ENCODE measurements around the gene ATXN2. TPM values are rescaled to one million over a fixed set of nuclear protein-coding genes. Genes with fewer than 3 reads are reported as not detected.

The ATXN2 gene
- total and polyA plus RNA-seq, 2 of the 4 experiments (the other 2 are of a cell fraction) = 12.4 to 66.5 TPM

DNA sequence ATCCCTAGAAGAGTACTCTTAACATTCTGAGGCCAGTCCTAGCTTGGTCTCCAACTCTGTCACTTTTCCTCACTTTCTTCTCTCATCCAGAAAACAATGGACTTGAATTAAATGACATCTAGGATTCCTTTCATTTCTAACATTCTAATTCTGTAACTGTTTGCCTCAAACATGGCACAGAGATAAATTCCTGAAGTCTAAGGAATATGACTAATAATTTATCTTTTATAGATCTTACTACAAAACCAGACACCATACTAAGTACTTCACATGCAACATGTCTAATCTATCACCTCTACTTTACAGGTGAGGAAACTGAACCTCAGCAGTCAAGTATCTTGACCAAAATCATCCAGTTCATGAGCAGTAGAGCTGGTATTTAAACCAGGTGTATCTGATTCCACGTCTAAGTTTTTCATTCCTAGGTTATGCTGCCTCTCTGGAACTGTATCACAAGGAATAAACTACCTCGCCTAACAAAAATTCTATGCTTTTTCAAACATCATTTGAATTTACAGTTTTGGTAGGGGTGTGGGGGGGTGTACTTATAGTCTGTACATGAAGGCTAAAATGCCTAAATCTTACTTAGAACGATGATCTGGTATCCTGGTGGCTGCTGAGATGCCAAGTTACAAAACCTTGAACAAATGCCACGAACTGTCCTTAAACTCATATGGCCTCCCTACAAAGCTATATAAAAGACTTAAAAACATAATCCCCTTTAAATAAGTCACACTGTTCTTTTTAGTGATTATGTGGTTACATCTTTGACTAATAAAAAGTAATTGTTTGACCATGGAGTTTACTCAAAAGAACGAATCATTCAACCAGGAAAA lies 41.6 kb downstream of the ATXN2 start:
- Histone ChIP-seq H2AFZ (replicated peaks; ENCODE audit: low read length, poor library complexity) (no peak overlapping the region), H2BK120ac (ENCODE audit: low read depth, low read length) (no peak overlapping the region; the same call in 1 of the 2 replicates), H3K4ac (ENCODE audit: low read depth, low read length) (no peak overlapping the region), H3K56ac (ENCODE audit: extremely low read depth, insufficient read depth, low read length) (no peak overlapping the region), H2AK9ac (replicated peaks; ENCODE audit: low read depth, low read length, poor library complexity) (no peak overlapping the region), H4K5ac (ENCODE audit: low read depth, low read length) (no peak overlapping the region), H4K91ac (ENCODE audit: insufficient read depth, low read depth, low read length) (no peak overlapping the region), H3K27ac (ENCODE audit: insufficient read depth, low read length) (no peak overlapping the region), H3K4me2 (ENCODE audit: low read depth, low read length) (peak overlapping the region; percentile 89), H3K9me3 (ENCODE audit: control insufficient read depth, insufficient read depth, low read length) (no peaks in the 10 kb centered on the region), H3K79me1 (ENCODE audit: low read depth in 1 of 2, low read length in 2 of 2) (peaks cover 16 to 57% of the 10 kb centered on the region in 2 experiments), H3K23ac (ENCODE audit: low read depth, low read length) (no peak overlapping the region; the same call in 1 of the 2 replicates), H2AK5ac (ENCODE audit: low read depth, low read length) (no peak overlapping the region), H2BK20ac (ENCODE audit: low read depth, low read length) (no peak overlapping the region), H3K14ac (replicated peaks; ENCODE audit: low read depth, low read length) (peak overlapping the region; percentile 58; the same call in 1 of the 2 replicates), H2BK5ac (ENCODE audit: low read depth, low read length, poor library complexity, severe bottlenecking) (peak overlapping the region; percentile 63), H3K27me3 (ENCODE audit: control insufficient read depth, insufficient read depth, low read length) (no peaks in the 10 kb centered on the region), H3K9ac (ENCODE audit: low read depth, low read length) (no peak overlapping the region), H4K8ac (ENCODE audit: low read depth in 2 of 2, low read length in 2 of 2) (no peak overlapping the region), H3K18ac (ENCODE audit: low read depth, low read length) (no peak overlapping the region; the same call in 1 of the 2 replicates), H4K20me1 (ENCODE audit: insufficient read depth, low read length) (peaks cover 85% of the 10 kb centered on the region), H3K9me1 (ENCODE audit: insufficient read depth, low read length) (0 out of 2 replicates have a peak, but pooled peaks cover 7% of the 10 kb centered on the region), H3K4me1 (ENCODE audit: control insufficient read depth, insufficient read depth, low read length) (peaks cover 9% of the 10 kb centered on the region), H2BK15ac (ENCODE audit: low read depth, low read length) (no peak overlapping the region), H3K4me3 (ENCODE audit: insufficient read depth, low read depth, low read length) (no peak overlapping the region), H3K36me3 (ENCODE audit: control insufficient read depth, insufficient read depth, low read length) (peaks cover 8% of the 10 kb centered on the region)
- ChIA-PET POLR2A (ENCODE audit: unreplicated experiment) (no interaction called here), CTCF (interaction anchor here (1.0 kb wide), 1 partner anchor 14 kb away, joined by 3 read pairs; no protein-coding TSS in a partner anchor)
- ATAC-seq (ENCODE audit: low read depth) (peak; percentile 69), DNase-seq (peak; percentile 16)
- in situ Hi-C loops (cut with MboI; ENCODE audit: low sequenced_read_pairs) = no loop called here
- WGBS, 2 experiments (ENCODE audit: extremely low coverage in 2 of 2, insufficient read length in 1 of 2) = no CpG with 5 or more reads among the region's 5 CpGs
- intact Hi-C loops (cut with micrococcal nuclease) = loop anchor here (10.0 kb wide), 1 partner anchor 117 kb away; no protein-coding TSS in a partner anchor
- no TSS peak for BruUV-seq (replicated peaks)
- TF ChIP-seq, protein P1, sequence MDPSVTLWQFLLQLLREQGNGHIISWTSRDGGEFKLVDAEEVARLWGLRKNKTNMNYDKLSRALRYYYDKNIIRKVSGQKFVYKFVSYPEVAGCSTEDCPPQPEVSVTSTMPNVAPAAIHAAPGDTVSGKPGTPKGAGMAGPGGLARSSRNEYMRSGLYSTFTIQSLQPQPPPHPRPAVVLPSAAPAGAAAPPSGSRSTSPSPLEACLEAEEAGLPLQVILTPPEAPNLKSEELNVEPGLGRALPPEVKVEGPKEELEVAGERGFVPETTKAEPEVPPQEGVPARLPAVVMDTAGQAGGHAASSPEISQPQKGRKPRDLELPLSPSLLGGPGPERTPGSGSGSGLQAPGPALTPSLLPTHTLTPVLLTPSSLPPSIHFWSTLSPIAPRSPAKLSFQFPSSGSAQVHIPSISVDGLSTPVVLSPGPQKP (IDR thresholded peaks at IDR 0.05; ENCODE audit: borderline replicate concordance, low read depth, low read length) = no peak
- no peak for TF ChIP-seq MAFK (IDR thresholded peaks at IDR 0.05; ENCODE audit: low read depth, low read length)
- TF ChIP-seq MXI1 (IDR thresholded peaks at IDR 0.05; ENCODE audit: borderline replicate concordance, low read depth, low read length) = no peak
- TF ChIP-seq MAZ (IDR thresholded peaks at IDR 0.05; ENCODE audit: borderline replicate concordance, low read depth, low read length) = no peak
- TF ChIP-seq, protein P2, sequence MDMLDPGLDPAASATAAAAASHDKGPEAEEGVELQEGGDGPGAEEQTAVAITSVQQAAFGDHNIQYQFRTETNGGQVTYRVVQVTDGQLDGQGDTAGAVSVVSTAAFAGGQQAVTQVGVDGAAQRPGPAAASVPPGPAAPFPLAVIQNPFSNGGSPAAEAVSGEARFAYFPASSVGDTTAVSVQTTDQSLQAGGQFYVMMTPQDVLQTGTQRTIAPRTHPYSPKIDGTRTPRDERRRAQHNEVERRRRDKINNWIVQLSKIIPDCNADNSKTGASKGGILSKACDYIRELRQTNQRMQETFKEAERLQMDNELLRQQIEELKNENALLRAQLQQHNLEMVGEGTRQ (IDR thresholded peaks at IDR 0.05; ENCODE audit: low read depth, low read length) = no peak
- no peak for TF ChIP-seq NFE2L2 (IDR thresholded peaks at IDR 0.05; ENCODE audit: low read depth, low read length)
- no peak for TF ChIP-seq CHD1 (IDR thresholded peaks at IDR 0.05; ENCODE audit: low read depth, low read length)
- TF ChIP-seq CEBPB (IDR thresholded peaks at IDR 0.05; ENCODE audit: low read depth, low read length) = no peak
- no peak for TF ChIP-seq RFX5 (IDR thresholded peaks at IDR 0.05; ENCODE audit: low read depth, low read length)
- no peak for TF ChIP-seq BHLHE40 (IDR thresholded peaks at IDR 0.05; ENCODE audit: low read depth, low read length)
- TF ChIP-seq POLR2A (IDR thresholded peaks at IDR 0.05; ENCODE audit: low read depth, low read length) = no peak
- TF ChIP-seq RCOR1 (IDR thresholded peaks at IDR 0.05; ENCODE audit: insufficient replicate concordance, low read length) = no peak
- TF ChIP-seq SMC3 (IDR thresholded peaks at IDR 0.05; ENCODE audit: low read depth, low read length) = no peak
- TF ChIP-seq RAD21 (IDR thresholded peaks at IDR 0.05; ENCODE audit: low read length) = no peak
- dilution Hi-C loops (cut with HindIII; ENCODE audit: low sequenced_read_pairs, unreplicated experiment) = no loop called here
